Endothelial cell (in vitro differentiated cells): ENCODE data around the gene ATP1A3. TPM values are rescaled to one million over a fixed set of nuclear protein-coding genes. Genes with fewer than 3 reads are reported as not detected.

Experiments used
- DNase-seq: peaks from one replicate; pipeline ENCODE4 v3.0.0; 2021; ENCODE audit warnings: low spot score
- H3K27ac Mint-ChIP-seq: one replicate; pipeline ENCODE4 v1.8.0; 2021; ENCODE audit warnings: mixed read lengths, inconsistent platforms; ENCODE audit not compliant: unreplicated experiment
- H3K27me3 Mint-ChIP-seq: one replicate; pipeline ENCODE4 v1.8.0; 2021; ENCODE audit warnings: mild to moderate bottlenecking, moderate library complexity, mixed read lengths, inconsistent platforms; ENCODE audit not compliant: unreplicated experiment
- H3K36me3 Mint-ChIP-seq: one replicate; pipeline ENCODE4 v1.8.0; 2021; ENCODE audit warnings: mild to moderate bottlenecking, low read depth, mixed read lengths, inconsistent platforms; ENCODE audit not compliant: unreplicated experiment
- H3K4me1 Mint-ChIP-seq: one replicate; pipeline ENCODE4 v1.8.0; 2021; ENCODE audit warnings: mild to moderate bottlenecking, mixed read lengths, inconsistent platforms; ENCODE audit not compliant: unreplicated experiment
- H3K4me3 Mint-ChIP-seq: one replicate; pipeline ENCODE4 v1.8.0; 2021; ENCODE audit warnings: mild to moderate bottlenecking, mixed read lengths, inconsistent platforms; ENCODE audit not compliant: unreplicated experiment
- H3K9me3 Mint-ChIP-seq: one replicate; pipeline ENCODE4 v1.8.0; 2021; ENCODE audit warnings: mixed read lengths, inconsistent platforms; ENCODE audit not compliant: unreplicated experiment
- total RNA-seq: library from RNA; stranded (reverse); fragmentation: NEBNext Ultra II Directional; extraction: Animal tissue kit (Norgen Biotek cat#: 25700); gene quantifications from one replicate; pipeline ENCODE4 v1.2.1, GENCODE V29; 2021; ENCODE audit not compliant: unreplicated experiment
- TF ChIP-seq, protein P1 (sequence below): fragments of 200-600 bp; sonication (generic); IDR thresholded peaks from one replicate; pipeline ENCODE4 v1.5.0; 2021; ENCODE audit warnings: antibody characterized with exemption; ENCODE audit not compliant: unreplicated experiment

Gene ATP1A3
- total RNA-seq, 1 donor from 2014 or later: not detected

- H3K4me3 Mint-ChIP-seq: no peak overlapping the region
- H3K27me3 Mint-ChIP-seq: peaks cover 19% of the 10 kb centered on the region
- DNase-seq: no peak
- no peaks in the 10 kb centered on the region for H3K9me3 Mint-ChIP-seq
- peaks cover 12% of the 10 kb centered on the region for H3K4me1 Mint-ChIP-seq
- TF ChIP-seq, protein P1, sequence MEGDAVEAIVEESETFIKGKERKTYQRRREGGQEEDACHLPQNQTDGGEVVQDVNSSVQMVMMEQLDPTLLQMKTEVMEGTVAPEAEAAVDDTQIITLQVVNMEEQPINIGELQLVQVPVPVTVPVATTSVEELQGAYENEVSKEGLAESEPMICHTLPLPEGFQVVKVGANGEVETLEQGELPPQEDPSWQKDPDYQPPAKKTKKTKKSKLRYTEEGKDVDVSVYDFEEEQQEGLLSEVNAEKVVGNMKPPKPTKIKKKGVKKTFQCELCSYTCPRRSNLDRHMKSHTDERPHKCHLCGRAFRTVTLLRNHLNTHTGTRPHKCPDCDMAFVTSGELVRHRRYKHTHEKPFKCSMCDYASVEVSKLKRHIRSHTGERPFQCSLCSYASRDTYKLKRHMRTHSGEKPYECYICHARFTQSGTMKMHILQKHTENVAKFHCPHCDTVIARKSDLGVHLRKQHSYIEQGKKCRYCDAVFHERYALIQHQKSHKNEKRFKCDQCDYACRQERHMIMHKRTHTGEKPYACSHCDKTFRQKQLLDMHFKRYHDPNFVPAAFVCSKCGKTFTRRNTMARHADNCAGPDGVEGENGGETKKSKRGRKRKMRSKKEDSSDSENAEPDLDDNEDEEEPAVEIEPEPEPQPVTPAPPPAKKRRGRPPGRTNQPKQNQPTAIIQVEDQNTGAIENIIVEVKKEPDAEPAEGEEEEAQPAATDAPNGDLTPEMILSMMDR: no peak
- H3K27ac Mint-ChIP-seq: no peak overlapping the region
- peaks cover 5% of the 10 kb centered on the region for H3K36me3 Mint-ChIP-seq
Measured at GRCh38 chr19:41918095-41918494, 75.9 kb downstream of the ATP1A3 start.

GRCh38 chr19:41917676-41918075 is 76.4 kb downstream of the ATP1A3 start:
- H3K27ac Mint-ChIP-seq: no peak overlapping the region
- DNase-seq: no peak
- TF ChIP-seq, protein P1: no peak
- peaks cover 3% of the 10 kb centered on the region for H3K36me3 Mint-ChIP-seq
- H3K4me3 Mint-ChIP-seq: no peak overlapping the region
- H3K27me3 Mint-ChIP-seq: peaks cover 17% of the 10 kb centered on the region
- H3K4me1 Mint-ChIP-seq: peaks cover 10% of the 10 kb centered on the region
- no peaks in the 10 kb centered on the region for H3K9me3 Mint-ChIP-seq

Other genes with a start within 250 kb of the ATP1A3 start
- gene CEACAM6, start 238.7 kb downstream of the ATP1A3 start, total RNA-seq: not detected
- gene CEACAM3, start 197.6 kb downstream of the ATP1A3 start, total RNA-seq: not detected
- gene LYPD4, start 149.5 kb downstream of the ATP1A3 start, total RNA-seq: not detected
- gene DMRTC2, start 149.2 kb downstream of the ATP1A3 start, total RNA-seq: not detected
- gene RPS19, start 134.0 kb downstream of the ATP1A3 start, total RNA-seq: 3,886 TPM
- gene CD79A, start 117.0 kb downstream of the ATP1A3 start, total RNA-seq: 1.1 TPM
- 113 TPM for gene ARHGEF1, start 111.0 kb downstream of the ATP1A3 start, total RNA-seq
- gene ERFL, start 65.8 kb downstream of the ATP1A3 start, total RNA-seq: 0.46 TPM
- gene RABAC1, start 34.9 kb downstream of the ATP1A3 start, total RNA-seq: 146 TPM
- gene GRIK5, start 76.0 kb upstream of the ATP1A3 start, total RNA-seq: 18.4 TPM
- gene ZNF574, start 81.9 kb upstream of the ATP1A3 start, total RNA-seq: 19.7 TPM
- gene POU2F2, start 138.2 kb upstream of the ATP1A3 start, total RNA-seq: 5.7 TPM
- 27.1 TPM for gene DEDD2, start 223.4 kb upstream of the ATP1A3 start, total RNA-seq
- gene ZNF526, start 226.1 kb upstream of the ATP1A3 start, total RNA-seq: 13.9 TPM
- 54.4 TPM for gene GSK3A, start 248.4 kb upstream of the ATP1A3 start, total RNA-seq